ENCODE measurements around the gene CTXND1.
"Not testable (repeated sequence)": the region's sequence is repeated elsewhere in the genome, so short reads cannot be mapped to it uniquely, and the experiment has no call there.

Gene CTXND1

DNA sequence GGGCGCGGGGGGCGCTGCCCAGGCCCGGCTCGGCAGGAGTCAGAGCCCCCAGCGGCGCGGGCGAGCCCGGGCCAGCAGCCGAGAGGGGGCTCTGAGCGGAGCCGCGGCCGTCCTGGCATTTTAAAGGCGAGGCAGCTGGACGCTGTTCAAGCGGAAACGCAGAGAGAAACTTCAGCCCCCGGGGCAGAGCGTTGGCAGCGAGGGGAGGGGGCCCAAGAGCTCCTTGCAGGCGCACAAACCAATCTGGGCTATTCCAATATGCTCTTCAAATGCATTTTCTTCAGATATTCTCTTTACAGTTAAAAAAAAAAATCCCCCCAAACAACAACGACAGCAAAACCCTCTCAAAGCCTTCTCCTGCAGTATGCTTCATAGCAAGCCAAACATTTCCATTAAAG, at the start of gene CTXND1:
Gene CTXND1, minus strand, starts transcription at position 93 of the 398 bp plus-strand sequence. CDS start 50,264 bp downstream, outside the sequence.
- DNase-seq: no peak

DNA sequence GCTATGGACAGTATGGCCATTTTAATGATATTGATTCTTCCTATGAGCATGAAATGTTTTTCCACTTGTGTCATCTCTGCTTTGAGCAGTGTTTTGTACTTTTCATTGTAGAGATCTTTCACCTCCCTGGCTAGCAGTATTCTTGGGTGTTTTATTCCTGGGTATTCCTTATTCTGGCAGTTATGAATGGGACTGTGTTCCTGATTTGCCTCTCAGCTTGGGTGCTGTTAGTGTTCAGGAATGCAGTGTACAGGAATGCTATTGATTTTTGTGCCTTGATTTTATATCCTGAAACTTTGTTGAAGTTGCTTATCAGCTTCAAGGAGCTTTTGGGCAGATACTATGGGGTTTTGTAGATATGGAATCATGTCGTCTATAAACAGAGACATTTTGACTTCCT, 49.5 kb upstream of the CTXND1 start:
- no peak for DNase-seq

DNA sequence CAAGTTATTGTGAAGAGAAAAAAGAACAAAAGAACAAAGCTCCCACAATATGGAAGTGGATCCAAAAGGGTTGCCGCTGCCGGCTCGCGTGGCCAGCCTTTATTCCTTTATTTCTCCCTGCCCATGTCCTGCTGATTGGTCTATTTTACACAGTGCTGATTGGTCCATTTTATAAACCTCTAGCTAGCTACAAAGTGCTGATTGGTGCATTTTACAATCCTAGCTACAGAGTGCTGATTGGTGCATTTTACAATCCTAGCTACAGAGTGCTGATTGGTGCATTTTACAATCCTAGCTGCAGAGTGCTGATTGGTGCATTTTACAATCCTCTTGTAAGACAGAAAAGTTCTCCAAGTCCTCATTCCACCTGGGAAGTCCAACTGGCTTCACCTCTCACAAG, 43.8 kb upstream of the CTXND1 start:
- not testable (repeated sequence) for DNase-seq

DNA sequence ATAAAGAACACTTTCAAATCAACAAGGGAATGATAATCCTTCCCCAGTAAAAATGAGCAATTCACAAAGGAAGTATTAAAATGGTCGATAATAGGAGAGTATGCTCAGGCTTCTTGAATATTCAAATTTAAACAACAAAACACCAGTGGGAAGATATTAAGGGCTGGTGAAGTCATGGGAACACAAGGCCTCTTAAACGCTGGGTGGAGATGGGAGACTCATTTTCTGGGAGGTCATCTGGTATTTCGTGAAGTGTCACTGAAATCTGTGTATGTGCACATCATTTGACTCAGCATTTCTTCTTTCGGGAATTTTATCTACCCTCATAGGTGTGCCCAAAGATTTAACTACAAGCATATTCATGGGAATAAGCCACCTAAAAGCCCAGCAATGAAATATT, 40.1 kb upstream of the CTXND1 start:
- no peak for DNase-seq

DNA sequence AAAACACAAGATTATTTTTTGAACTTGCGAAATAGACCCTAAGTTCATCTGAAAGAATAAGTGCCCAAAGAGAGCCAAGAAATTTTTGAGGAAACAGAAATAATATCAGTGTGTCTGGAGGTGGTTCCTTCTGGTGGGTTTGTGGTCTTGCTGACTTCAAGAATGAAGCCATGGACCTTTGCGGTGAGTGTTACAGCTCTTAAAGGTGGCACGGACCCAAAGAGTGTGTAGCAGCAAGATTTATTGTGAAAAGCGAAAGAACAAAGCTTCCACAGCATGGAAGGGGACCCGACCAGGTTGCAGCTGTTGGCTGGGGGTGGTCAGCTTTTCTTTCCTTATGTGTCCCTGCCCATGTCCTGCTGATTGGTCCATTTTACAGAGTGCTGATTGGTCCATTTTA, 38.9 kb upstream of the CTXND1 start:
- not testable (repeated sequence) for DNase-seq

DNA sequence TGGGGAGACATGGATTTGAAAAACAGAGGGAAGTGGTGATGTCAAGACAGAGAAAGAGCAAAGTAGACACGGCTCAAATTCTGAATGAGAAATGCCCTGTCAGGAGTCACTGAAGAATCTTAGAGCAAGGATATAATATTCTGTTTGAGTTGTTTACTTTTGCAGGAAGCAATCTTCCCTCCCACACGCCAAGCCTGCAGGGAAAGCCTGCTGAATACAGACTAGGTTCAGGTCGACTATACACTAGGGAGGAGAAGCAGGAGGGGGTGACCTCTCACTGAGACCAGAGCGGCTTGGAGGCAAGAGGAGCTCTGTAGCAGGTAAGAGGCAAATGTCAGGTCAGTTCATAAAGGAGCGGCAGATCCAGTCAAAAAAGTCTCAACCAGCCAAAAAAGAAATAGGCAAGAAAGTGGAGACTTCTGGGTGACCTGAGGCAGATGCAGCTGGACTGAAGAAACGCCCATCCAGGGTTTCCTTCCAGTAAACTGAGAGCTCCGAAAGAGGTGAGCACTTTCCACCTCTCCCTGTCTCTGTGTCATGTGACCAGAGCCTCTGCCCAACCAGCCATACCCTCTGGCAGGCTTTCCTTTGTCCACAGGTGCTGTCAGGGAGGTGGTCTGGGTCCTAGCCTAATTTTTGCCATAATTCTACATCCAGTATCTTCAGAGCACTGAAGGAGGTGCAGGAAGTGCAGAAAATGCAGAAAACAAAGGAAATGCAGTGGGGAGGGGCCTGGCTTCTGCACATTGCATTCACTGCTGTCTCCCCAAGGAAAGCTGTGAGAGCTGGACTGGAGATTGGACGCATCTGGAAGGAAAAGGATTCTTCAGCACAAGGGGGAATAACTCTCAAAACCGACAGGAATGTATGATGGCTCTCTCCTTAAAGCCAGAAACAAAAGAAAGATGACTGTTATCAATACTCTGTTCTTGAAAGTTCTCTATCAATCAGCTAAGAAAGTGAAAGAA, 37.8 kb upstream of the CTXND1 start:
- no peak for DNase-seq

DNA sequence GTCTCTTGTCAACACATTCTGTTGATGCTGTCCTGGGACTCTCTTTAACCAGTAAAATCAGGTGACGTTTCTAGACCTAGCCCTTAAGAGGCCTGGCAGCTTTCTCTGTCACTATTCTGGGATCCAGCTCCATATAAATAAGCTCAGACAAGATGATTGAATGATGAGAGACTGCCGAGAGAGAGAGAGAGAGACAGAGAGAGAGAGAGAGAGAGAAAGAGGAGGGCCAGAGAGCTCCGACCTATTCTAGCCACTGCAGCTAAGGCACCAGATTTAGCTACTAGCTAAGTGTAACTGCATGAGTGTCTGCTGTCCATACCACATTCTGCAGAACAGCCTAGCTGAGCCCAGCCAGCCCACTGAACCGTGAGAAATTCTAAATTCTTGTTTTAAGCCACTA, 36.1 kb upstream of the CTXND1 start:
- DNase-seq: no peak

DNA sequence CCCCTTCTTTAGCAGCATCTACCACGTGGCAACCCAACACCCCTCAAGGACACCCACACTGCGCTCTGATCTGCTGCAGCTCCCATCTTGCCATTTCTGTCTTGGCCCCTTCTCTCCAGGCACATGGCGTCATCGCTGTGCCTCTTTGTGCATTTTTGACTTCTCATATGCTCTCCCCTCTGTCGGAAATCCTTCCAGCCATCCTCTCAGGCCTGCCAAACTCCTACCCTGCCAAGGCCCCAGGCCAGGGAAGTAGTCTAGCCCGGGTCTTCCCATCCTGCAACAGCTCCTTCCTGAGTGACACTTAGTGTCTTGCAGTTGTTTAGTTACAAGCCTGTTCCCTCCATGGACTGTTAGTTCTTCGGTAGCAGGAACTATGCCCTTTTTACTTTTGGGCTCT, 34.0 kb upstream of the CTXND1 start:
- DNase-seq: no peak

DNA sequence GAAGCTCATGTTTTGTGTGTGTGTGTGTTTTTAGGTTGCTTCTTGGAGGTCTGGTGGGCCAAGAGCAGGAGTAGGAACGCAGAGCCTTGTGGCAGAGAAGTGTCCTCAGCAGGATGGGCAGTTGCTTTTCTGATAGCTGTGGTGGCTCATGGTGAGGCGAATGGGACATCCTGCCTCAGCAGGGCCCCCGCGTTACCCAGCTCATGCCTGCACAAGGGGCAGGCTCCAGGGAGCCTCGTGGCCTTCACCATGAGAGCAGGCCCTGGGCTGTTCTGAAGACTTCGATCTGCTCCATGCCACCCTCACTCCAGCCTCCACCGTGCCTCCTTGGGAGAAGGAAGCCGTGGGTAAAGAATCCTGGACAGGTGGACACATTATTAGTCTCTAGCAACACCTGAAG, 33.4 kb upstream of the CTXND1 start:
- DNase-seq: no peak

DNA sequence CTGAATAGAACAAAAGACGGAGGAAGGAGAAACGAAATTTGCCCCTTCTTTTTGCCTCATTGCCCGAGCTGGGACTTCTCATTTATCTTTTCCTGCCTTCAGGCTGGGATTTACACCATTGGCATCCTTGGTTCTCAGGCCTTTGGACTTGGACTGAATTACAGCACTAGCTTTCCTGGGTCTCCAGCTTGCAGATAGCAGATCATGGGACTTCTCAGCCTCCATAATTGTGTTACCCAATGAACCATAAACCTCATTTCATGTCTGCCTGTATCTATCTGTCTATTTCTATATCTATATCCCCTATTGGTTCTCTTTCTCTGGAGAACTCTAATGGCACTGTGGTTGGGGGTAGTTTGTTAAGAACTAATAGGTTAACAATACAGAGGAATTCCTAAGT, 31.5 kb upstream of the CTXND1 start:
- no peak for DNase-seq

DNA sequence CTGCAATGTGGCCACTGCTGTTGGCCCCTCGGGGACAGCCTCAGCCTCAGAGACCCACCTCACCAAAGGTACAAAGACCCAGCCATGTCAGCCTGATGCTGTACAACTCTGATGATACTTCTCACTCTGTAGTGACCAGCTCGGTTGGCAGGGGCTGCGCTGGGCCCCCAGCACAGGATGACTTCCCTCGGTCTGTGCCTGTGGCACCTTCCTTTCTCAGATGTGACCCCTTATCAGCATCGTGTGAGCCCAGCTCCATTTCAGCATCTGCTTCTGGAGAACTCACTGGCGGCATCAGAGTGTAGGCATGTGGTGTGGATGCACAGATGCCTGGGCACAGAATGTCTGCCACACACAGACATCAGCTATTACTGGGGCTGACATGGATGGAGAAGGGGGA, 25.1 kb upstream of the CTXND1 start:
- no peak for DNase-seq

DNA sequence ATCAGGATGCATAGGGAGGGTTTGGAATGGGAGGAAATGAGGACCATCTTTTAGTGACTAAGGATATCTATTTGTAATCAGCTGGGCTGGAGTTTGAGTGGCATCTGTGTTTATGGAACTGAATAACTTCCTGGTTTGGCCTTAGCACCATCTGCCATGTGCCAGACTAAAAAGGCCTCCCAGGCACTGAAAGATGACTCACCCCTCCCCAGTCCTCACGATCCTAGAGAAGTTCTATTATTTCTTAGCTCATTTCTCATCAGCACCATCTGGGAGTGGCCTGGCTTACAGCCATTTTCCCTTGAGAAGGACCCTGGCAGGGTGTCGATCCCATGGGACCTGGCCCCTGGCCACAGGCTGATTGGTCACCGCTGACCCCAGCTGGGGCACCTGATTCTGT, 23.9 kb upstream of the CTXND1 start:
- DNase-seq: no peak

DNA sequence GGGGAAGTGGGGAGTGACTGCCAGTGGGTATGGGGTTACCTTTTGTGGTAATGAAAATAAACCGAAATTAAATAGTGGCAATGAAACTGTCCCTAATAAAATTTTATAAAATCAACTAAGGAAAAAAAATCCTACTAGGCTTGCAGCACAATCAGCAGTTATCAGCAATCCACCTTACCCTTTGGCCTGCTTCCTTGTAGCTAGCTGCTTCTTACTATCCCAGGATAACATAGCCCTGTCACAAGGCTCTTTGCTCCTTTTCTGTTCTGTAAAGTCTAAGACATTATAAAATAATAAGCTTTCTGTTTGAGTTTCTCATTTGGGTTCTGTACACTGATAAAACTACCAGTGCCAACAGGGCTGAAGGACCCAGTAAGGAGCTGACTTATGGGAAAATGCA, 23.0 kb upstream of the CTXND1 start:
- DNase-seq: no peak

DNA sequence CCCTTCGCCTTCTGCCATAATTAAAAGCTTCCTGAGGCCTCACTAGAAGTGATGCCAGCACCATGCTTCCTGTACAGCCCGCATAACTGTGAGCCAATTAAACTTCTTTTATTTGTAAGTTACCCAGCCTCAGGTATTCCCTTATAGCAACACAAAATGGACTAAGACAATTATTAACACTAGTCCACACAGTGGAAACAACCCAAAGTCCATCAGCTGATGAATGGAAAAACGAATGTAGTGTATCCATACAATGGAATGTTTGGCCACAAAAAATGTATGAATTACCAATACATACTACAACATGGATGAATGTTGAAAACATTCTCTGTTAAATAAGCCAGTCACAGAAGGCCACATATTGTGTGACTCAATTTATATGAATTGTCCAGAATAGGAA, 22.5 kb upstream of the CTXND1 start:
- no peak for DNase-seq

DNA sequence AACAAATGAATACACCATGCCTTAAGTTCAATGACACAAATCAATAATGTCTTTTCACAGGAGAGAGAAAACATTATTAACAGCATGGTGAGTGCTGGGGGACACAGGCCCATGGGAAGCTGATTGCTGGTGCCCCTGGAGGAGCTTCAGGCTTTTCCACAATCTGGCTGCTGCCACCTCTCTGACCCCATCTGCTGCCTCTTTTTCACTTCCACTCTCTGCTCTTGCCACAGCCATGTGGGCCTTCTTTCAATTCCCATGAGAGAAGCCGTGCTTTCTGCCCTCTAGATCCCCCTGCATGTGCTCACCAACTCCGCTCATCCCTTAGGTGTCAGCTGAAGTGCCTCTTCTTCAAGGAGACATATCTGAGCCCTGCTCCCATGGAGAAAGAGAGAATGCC, 21.0 kb upstream of the CTXND1 start:
- DNase-seq: no peak

DNA sequence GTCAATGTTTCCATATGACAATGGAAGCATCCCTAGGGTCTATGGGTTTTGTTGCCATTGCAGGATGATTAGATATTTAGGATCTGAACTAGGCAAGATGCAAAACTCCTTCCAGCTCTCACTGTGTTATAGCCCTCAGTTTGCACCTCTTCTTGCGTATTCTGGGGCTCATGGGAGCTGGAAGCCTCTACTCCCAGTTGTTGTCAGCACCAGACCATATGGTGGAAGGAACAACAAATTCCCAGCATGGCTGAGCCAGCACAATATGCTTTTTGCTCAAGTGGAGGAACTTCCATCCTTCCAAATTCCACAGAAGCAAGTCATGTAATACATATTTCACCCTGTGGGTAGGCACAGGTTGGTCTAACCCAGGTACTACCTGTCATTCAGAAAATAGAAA, 18.5 kb upstream of the CTXND1 start:
- DNase-seq: no peak

DNA sequence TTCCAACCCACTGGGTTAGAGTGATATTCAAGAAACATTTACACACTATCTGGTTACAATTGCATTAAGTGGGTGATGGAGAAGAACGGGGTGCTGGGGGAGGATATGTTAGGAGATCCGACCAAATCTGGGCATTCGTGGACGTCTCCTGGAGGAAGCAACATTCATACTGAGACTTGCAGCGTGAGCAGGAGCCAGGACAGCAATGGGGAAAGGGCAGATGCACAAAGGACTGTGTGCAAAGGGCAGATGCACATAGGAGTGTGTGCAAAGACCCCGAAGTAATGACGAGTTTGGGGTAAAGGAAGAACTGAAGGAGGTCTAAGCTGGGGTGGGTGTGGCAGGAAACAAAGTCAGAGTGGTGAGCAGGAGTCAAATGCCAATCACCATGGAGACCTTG, 16.1 kb upstream of the CTXND1 start:
- DNase-seq: no peak

DNA sequence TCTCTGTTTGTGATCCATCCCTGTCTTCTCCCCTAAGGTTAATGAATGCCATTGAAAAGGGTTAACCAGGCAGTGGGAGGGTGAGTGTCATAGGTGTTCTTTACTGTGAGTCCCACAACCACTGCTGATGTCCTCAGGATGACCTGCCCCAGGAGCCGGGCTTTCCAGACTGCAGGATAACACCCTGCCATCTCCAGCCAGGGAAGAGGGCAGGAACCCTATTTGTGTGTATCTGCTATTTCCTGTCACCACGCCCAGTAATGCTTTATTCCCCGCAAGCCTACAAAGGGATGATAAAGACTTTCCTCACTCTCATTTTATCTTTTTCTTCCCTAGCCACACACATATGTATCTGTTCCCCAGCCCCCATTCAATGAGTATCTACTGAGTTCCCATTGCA, 15.6 kb upstream of the CTXND1 start:
- no peak for DNase-seq

DNA sequence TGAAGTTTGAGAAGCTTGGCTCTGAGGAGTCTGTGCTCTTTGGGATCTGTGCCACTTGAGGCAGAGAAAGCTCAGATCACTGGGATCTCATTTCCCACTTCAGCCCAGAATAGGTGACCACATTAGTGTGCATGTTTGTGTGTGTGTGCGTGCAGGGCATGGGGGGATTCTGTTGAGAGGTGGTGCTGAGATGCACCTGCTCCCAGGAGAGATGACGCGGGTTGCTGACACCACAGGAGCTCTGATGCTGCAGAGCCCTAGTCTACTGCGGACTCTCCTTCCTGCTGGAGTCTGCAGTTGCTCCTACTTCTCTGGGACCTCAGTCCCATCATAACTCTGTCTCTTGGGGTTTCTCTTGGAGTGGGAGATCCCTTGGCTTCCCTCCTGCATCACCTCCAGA, 14.7 kb upstream of the CTXND1 start:
- DNase-seq: no peak

DNA sequence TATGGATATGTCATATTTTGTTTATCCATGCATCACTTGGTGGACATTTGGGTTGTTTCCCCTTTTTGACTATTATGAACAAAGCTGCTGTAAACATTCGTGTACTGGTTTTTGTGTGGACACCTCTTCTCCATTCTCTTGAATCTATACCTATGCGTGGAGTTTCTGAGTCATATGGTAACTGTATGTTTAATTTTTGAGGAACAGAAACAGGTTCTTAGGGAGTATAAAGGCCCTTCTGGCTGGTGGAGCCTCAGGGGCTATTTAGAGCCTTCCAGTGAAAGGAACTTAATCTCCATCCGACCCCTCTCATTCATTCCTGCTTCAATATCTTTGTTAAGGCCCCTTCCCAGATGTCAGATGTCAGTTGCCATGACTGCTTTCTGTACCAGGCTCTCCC, 14.1 kb upstream of the CTXND1 start:
- no peak for DNase-seq

DNA sequence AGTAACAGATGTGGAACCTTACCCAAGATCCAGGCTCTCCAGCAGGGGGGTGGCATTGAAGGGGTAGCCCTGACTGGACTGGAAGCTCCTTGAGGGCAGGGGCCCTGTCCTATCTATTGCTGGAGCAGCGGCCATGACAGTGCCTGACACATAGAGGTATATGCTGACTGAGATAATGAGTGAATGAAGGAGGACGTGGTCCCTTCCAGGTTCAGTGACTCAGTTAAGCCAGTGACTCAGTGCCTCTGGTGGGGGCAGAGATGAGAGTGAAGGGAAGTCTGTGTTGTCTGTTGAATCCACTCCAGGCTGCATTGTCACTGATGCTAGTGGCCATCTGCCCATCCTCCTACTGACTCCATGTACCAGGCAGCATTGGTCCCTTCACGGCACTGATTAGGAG, 13.0 kb upstream of the CTXND1 start:
- no peak for DNase-seq

DNA sequence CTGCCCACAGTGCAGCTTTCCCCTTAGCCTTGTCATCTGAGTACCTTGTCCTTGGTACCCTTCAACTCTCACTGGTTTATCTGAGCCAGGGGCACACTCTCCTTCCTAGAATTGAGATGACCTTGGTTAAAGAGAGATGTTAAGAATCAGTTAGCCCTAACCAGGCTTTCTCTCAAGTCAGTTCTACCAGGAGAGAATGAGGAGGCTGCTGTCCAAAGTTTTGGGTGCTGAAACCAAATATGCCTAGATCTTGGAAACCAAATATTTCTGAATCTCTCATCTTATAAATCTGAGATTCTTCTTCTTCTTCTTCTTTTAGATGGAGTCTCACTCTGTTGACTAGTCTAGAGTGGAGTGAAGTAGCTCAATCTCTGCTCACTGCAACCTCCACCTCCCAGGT, 12.0 kb upstream of the CTXND1 start:
- DNase-seq: no peak

DNA sequence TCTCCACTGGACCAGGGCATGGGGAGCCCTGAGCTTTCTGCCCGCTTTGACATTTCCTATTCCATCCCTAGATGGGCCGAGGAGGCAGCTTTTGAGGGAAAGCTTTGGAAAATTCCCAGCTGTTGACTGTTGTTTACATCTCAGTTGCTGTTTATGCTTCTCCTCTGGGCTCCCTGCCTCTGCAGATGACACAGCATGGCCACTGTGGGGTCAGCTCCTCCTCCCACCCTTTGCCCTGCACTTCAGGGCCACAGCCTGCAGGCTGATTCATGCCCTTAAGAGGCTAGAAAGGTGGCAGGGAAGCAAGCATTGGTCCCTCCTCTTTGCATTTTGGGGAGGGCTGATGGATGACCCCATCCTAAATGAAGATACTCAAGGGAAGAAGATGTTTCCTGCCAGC, 8.5 kb upstream of the CTXND1 start:
- no peak for DNase-seq

DNA sequence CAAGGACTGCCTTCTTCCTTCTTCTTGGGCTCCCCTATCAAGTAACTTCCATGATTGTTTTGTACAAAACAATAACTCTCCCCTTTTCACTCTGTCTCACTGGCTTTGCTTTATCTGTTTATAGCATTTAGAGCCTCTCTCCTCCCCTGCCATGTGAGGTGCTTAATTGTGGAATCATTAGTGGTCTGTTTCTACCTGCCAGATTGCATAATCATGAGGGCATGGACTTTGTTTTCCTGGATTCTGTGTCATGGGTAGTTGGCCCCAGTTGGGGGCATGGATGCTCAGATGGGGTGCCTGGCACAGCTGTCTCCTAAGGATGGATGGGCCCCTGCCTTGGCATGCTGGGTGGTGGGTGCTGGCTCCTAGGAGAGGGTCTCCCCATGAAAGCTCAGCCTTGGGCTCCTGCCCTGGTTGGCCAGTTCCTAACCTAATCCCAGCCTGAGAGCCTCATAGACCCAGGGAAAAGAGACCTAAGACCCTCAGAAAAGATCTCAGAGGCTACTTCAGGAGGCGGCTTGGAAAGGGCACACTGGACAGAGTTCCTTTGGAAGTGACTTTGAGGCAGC, 8.0 kb upstream of the CTXND1 start:
- no peak for DNase-seq
